Neuron (in vitro differentiated cells): ENCODE measurements around the gene PPP1R7.

Experiments
- H2AFZ ChIP-seq: one replicate; pipeline ENCODE4 v1.6.1; 2013; ENCODE audit warnings: low read depth, mild to moderate bottlenecking, inconsistent platforms, low read length, moderate library complexity
- H3K27me3 ChIP-seq: one replicate; pipeline ENCODE4 v1.6.1; 2013; ENCODE audit warnings: low read length; ENCODE audit not compliant: insufficient read depth
- H3K36me3 ChIP-seq: one replicate; pipeline ENCODE4 v1.6.1; 2013; ENCODE audit warnings: low read length; ENCODE audit not compliant: insufficient read depth
- H3K4me1 ChIP-seq: one replicate; pipeline ENCODE4 v1.6.1; 2013; ENCODE audit warnings: low read length; ENCODE audit not compliant: insufficient read depth
- H3K4me3 ChIP-seq: 2 replicates; pipeline ENCODE4 v1.5.1; 2013; ENCODE audit warnings: mild to moderate bottlenecking, low read length, moderate library complexity
- H3K9me3 ChIP-seq: one replicate; pipeline ENCODE4 v1.6.1; 2013; ENCODE audit warnings: low read length

The PPP1R7 gene

DNA sequence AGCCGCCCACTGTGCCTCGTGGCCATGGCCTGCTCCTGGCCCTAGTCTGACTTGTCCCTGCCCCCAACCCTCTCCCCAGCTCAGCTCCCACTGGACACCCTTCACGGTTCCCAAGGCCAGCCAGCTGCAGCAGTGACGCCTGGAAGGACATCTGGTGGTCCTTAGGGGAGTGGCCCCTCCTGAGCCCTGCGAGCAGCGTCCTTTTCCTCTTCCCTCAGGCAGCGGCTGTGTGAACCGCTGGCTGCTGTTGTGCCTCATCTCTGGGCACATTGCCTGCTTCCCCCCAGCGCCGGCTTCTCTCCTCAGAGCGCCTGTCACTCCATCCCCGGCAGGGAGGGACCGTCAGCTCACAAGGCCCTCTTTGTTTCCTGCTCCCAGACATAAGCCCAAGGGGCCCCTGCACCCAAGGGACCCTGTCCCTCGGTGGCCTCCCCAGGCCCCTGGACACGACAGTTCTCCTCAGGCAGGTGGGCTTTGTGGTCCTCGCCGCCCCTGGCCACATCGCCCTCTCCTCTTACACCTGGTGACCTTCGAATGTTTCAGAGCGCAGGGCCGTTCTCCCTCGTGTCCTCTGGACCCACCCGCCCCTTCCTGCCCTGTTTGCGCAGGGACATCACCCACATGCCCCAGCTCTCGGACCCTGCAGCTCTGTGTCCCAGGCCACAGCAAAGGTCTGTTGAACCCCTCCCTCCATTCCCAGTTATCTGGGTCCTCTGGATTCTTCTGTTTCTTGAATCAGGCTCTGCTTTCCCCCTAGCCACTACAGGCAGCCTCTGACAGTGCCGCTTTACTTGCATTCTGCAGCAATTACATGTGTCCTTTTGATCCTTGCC lies 74.0 kb downstream of the PPP1R7 start:
- peaks cover 6% of the 10 kb centered on the region for H3K4me1 ChIP-seq
- no peaks in the 10 kb centered on the region for H3K27me3 ChIP-seq
- H3K36me3 ChIP-seq = peaks cover 27% of the 10 kb centered on the region
- H2AFZ ChIP-seq = no peak overlapping the region
- no peak overlapping the region for H3K4me3 ChIP-seq
- no peaks in the 10 kb centered on the region for H3K9me3 ChIP-seq

DNA sequence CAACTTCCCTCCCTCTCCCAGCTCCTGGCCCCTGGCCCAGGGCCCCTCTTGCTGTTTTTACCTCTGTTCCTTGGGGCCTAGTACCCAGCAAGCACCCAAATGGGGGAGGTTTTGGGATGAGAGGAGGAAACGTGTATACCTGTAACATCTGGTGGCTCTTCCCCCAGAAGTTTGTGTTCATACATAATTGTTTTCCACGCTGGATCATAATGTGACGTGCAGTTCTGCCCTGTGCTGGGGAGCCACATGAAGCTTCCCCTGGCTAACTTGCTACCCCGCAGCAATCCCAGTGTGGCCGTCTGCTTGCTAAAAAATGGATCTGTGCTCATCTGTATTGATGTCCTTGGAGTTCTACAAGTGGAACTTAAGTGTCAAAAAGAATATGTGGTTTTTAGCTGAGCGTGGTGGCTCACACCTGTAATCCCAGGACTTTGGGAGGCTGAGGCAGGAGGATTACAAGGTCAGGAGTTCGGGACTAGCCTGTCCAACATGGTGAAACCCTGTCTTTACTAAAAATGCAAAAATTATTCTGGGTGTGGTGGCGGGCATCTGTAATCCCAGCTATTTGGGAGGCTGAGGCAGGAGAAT lies 74.7 kb downstream of the PPP1R7 start:
- H2AFZ ChIP-seq = no peak overlapping the region
- no peaks in the 10 kb centered on the region for H3K27me3 ChIP-seq
- H3K4me3 ChIP-seq = no peak overlapping the region
- no peaks in the 10 kb centered on the region for H3K9me3 ChIP-seq
- peaks cover 34% of the 10 kb centered on the region for H3K36me3 ChIP-seq
- no peaks in the 10 kb centered on the region for H3K4me1 ChIP-seq

DNA sequence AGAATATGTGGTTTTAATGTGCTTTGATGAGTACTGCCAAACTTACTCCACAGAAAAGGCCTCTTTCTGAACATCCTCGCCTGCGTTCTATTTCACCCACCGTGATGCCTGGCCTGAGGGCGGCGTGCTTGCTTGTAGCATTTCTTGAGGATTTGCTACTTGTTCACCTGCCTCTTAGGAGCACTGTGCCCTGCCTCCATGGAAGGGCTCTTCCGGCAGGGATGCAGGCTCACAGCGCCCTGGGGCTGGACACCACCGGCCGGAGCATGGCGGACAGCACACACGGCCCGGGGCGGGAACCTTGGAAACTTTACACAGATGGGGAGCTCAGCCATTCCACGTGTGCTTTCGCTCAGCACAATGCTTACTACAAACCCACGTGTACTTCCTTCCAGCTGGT lies 75.3 kb downstream of the PPP1R7 start:
- peaks cover 40% of the 10 kb centered on the region for H3K36me3 ChIP-seq

DNA sequence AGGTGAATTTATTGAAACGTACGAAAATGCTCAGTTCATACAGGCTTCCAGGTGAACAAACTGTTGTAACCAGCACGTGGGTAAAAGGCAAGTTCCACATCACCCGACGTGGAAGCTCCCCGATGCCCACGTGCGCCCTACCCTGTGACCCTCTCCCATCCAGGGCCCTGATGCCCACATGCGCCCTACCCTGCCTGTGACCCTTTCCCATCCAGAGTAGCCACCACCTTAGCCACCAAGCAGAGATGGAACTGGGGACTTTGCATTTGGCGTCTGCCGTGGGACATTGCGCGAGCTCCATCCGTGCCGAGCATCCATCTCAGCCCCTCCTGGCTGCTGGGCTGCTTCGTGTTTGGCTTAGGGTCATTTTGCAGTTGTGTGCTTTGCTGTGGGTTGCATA lies 75.7 kb downstream of the PPP1R7 start:
- Histone ChIP-seq H2AFZ (no peak overlapping the region), H3K9me3 (no peaks in the 10 kb centered on the region), H3K4me1 (no peaks in the 10 kb centered on the region), H3K27me3 (no peaks in the 10 kb centered on the region), H3K4me3 (no peak overlapping the region), H3K36me3 (peaks cover 44% of the 10 kb centered on the region)

More for the DNA sequence above, 75.3 kb downstream of the PPP1R7 start:
- H3K4me3 ChIP-seq = no peak overlapping the region
- H3K4me1 ChIP-seq = no peaks in the 10 kb centered on the region
- no peaks in the 10 kb centered on the region for H3K27me3 ChIP-seq
- H2AFZ ChIP-seq = no peak overlapping the region
- no peaks in the 10 kb centered on the region for H3K9me3 ChIP-seq

DNA sequence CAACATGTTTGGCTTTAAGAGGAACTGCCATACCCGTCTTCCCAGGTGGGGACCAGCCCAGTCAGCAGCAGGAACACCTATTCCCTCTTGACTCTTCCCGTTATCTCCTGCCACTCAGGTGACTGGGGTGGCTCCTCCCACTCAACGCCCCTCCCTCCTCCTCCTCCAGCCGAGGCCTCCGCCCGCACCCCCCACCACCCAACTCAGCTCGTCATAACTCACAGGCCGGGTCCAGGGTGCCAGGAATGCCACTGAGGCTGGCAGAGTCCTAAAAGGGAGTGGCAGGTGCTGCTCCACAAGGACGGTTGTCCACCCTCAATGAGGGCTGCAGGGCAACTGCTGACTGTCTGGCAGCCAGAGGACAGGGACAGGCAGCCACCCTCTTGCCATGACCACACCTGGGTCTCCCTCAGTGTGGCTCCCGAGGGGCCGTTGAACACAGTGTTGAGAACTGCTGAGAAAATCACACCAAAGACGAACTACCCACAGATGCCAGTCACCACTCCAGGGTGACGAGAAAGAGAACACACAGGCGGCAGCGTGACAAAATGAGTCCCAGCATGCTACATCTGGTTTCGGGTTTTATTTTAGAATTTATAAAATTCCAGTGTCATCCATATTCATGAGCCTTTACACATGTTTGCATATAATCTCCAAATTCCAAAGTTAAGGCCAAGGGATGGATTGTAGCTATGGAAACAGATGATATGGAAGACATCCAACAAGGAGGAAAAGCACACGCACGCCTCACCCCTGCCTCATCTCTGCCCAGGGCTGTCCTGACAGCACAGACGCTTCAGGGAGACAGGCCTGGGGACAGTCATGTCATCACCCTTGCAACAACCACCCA lies 76.7 kb downstream of the PPP1R7 start:
- Histone ChIP-seq H3K4me3 (no peak overlapping the region), H2AFZ (no peak overlapping the region), H3K9me3 (no peaks in the 10 kb centered on the region), H3K4me1 (no peaks in the 10 kb centered on the region), H3K27me3 (no peaks in the 10 kb centered on the region), H3K36me3 (peaks cover 52% of the 10 kb centered on the region)

DNA sequence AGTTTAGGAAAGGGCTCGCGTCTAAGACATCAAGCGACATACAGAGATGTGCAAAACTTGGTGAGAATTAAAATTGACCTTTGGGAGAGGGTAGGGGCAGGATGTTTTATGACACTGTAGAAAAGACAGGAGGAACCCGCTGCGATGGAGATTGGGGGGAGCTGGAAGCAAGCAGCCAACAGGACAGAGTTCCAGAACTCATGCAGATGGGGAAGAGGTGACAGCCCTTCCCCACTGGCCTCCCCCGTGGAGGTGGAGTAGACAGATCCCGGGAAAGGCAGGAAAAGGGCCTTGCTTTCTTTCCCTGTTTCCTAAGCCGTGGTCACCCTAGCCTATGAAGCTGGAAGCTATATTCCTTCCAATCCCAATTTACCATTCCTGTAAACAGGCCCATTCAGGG lies 77.3 kb downstream of the PPP1R7 start:
- H3K36me3 ChIP-seq = peaks cover 55% of the 10 kb centered on the region

DNA sequence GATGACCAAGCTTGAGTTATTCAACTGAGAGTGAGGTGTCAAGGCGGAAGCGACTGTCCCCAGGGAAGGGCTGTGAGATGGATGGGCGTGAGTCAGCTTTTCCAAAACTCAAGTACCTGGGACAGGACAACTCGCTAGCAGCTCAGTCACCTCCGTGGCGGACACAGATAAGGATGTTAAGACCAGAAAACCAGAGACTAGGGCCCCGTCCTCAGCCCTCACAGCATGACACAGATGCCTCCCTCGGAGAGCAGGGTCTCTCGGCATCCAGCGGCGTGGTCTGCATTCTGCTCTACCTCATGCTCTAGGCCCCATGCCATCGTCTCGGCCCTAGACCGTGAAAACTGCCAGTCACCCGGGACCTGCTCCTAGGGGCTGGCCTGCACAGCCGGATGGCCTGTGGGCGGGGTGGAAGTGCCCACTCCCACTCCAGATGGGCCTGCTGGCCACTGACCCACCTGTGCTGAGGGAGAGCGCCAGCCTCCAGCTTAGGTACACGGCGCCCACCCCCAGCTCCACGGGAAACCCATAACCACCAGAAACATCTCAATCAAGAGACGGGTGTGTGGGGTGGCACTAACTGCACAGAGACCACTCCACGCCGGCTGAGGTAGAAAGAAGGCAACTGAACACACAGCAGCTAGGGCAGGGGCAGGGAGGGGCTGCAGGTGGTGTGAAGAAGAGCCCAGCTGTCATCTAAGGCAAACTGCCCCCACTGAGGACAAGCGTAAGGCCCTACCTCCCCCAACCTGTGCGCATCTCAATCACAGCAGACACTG lies 78.0 kb downstream of the PPP1R7 start:
- peaks cover 62% of the 10 kb centered on the region for H3K36me3 ChIP-seq
- no peak overlapping the region for H3K4me3 ChIP-seq
- no peaks in the 10 kb centered on the region for H3K4me1 ChIP-seq
- no peaks in the 10 kb centered on the region for H3K9me3 ChIP-seq
- H2AFZ ChIP-seq = no peak overlapping the region
- no peaks in the 10 kb centered on the region for H3K27me3 ChIP-seq

More for the DNA sequence above, 77.3 kb downstream of the PPP1R7 start:
- no peaks in the 10 kb centered on the region for H3K9me3 ChIP-seq
- no peaks in the 10 kb centered on the region for H3K4me1 ChIP-seq
- H3K4me3 ChIP-seq = no peak overlapping the region
- H3K27me3 ChIP-seq = no peaks in the 10 kb centered on the region
- no peak overlapping the region for H2AFZ ChIP-seq

DNA sequence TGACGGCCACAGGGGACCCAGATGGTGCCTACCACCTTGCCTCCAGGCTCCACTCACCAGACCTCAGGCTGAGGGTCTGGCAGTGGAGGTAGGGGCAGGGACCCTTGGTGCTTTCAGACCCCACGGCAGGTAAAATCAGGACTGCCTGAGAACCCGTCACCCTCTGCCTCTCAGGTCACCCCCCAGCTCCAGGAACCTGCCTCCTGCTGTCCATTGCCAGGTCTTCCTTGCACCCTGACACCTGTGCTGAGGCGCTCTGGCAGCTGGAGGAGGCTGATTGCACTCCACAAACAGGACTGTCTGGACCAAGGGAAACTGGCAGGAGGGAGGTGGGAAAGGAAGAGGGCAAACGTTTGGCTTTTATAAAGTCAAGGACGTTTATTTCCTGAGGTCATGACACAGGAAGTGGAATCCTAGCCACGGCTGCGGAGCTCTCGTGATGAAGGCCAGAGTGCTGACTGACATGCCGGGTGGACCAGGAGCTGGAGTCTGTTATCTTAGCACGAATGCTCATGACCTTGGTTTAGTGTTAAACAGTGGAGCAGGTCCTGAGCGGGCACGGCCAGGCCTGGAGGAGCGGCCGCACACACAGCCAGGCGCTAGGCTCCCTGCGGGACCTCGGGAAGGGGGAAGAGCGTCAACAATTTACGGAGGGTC lies 78.7 kb downstream of the PPP1R7 start:
- H3K36me3 ChIP-seq = peaks cover 69% of the 10 kb centered on the region

DNA sequence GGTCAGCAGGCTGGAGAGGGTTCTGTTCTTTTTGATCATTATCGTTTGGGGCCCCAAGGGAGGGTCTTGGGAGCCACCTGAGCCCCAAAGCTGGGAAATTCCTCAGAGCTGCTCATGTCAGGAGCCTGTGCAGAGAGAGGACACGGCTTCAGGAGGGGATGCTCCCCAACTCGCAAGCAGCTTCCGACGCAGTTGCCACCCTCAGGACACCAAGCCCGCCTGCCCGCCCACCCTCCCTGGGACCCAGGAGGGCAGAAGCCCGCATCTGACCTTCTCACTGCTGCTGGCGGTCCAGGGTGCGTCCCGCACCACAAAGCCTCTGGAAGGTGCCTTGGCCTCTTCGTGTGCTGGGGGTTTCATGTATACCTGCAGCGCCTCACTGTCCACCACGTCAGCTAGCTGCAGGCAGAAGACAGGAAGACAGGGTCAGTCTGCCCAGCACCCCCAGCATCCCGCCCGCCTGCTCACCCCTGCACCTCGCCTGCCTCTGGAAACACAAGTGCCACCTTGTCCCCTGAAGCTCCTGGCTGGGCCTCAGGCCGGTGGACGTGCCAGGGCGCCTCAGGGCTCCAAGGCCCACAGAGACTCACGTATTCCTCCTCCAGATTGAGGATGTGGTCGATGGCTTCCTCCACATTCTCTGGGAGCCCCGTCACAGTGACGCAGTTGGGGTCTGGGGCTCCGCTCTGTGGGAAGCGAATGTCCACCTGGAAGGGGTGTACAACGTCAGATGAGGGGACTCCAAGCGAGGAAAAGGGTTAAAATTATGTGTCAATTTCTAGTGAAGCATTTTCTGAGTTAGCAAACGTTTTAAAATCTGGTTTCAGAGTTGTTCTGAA lies 79.5 kb downstream of the PPP1R7 start:
- H3K4me1 ChIP-seq = no peaks in the 10 kb centered on the region
- H3K27me3 ChIP-seq = no peaks in the 10 kb centered on the region
- H2AFZ ChIP-seq = no peak overlapping the region
- no peaks in the 10 kb centered on the region for H3K9me3 ChIP-seq
- H3K4me3 ChIP-seq = no peak overlapping the region
- H3K36me3 ChIP-seq = peaks cover 77% of the 10 kb centered on the region

More for the DNA sequence above, 78.7 kb downstream of the PPP1R7 start:
- Histone ChIP-seq H2AFZ (no peak overlapping the region), H3K27me3 (no peaks in the 10 kb centered on the region), H3K9me3 (no peaks in the 10 kb centered on the region), H3K4me3 (no peak overlapping the region), H3K4me1 (no peaks in the 10 kb centered on the region)

DNA sequence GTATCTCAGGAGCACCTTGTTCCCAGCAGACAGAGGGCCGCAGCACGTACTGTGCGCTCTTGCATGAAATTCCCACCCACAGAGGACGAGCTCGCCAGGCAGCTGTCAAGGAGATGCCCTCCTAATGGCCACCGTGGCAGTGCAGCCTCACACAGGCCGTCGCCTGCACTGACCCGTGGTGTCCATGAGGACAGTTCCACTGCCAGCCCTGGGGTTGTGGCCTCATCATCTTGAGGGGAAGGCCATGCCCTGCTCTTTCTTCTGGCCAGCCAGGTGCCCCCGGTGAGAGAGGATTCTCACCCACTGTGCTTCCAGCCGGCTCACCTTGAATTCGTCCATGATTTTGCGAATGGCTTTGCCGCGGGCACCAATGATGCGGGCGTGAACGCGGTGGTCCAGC lies 80.2 kb downstream of the PPP1R7 start:
- no peak overlapping the region for H2AFZ ChIP-seq
- H3K9me3 ChIP-seq = no peaks in the 10 kb centered on the region
- H3K36me3 ChIP-seq = peaks cover 82% of the 10 kb centered on the region
- H3K27me3 ChIP-seq = no peaks in the 10 kb centered on the region
- no peaks in the 10 kb centered on the region for H3K4me1 ChIP-seq
- H3K4me3 ChIP-seq = no peak overlapping the region

DNA sequence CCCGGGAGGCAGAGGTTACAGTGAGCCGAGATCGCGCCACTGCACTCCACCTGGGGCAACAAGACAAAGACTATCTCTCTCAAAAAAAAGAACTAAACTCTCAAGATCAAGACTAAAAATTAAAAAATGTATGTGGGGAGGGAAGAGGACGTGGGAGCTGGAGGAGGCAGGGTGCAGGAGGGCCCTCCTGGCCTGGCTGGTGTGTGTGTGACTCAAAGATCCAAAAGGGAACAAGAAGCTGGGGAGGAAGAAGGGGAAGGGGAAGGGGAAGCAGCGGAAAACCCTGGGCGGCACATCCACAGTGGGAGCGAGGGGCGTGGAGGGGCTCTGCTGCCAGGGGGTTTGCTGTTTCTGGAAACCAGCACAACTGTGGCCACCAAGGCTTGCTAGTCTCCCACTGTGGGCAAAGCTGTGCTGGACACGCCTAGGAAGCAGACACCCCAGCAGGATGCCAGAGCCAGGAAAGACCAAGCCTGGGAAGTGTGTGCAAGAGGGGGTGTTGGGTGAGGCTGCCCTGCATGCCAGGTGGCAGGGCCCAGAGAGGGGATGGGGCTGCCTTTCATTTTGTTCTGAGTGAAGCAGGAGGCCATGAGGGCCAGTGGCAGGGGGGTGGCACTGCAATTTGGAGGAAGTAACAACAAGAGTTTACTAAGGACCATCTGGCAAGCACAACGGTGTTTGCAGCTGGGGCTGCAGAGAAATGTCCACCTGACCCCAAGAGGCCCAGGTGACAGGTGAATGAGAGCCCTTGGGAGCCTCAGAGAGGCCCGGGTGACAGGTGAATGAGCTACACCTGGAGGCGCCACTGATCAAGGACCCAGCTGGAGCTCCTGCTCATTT lies 82.7 kb downstream of the PPP1R7 start:
- Histone ChIP-seq H3K9me3 (no peaks in the 10 kb centered on the region), H3K36me3 (peaks cover 93% of the 10 kb centered on the region), H2AFZ (no peak overlapping the region), H3K4me1 (no peaks in the 10 kb centered on the region), H3K4me3 (no peak overlapping the region), H3K27me3 (no peaks in the 10 kb centered on the region)
